Activated gamma-delta T cell treated with Interleukin-2 at 50 U/mL for 16 hours (primary cell): ENCODE measurements around the gene CAPRIN1.
"Not testable (repeated sequence)": the region's sequence is repeated elsewhere in the genome, so short reads cannot be mapped to it uniquely, and the experiment has no call there.

Experiments used
- DNase-seq: peaks from one replicate; pipeline ENCODE4 v3.0.0-alpha.2; 2020

Gene CAPRIN1

GRCh38 chr11:34052608-34053160 is 1.2 kb downstream of the CAPRIN1 start:
- DNase-seq = no peak

- peak; percentile 72 for DNase-seq
Observed at GRCh38 chr11:34053161-34053686, 1.7 kb downstream of the CAPRIN1 start.

GRCh38 chr11:34054351-34054750 is 2.8 kb downstream of the CAPRIN1 start:
- DNase-seq = not testable (repeated sequence)

- DNase-seq = no peak
Observed at GRCh38 chr11:34055218-34056000, 3.9 kb downstream of the CAPRIN1 start.

- no peak for DNase-seq
Observed at GRCh38 chr11:34056672-34057071, 5.1 kb downstream of the CAPRIN1 start.

- DNase-seq = no peak
Observed at GRCh38 chr11:34063061-34063795, 11.7 kb downstream of the CAPRIN1 start.

- DNase-seq = no peak
Observed at GRCh38 chr11:34064291-34064690, 12.8 kb downstream of the CAPRIN1 start.

- DNase-seq = no peak
Observed at GRCh38 chr11:34065505-34066203, 14.1 kb downstream of the CAPRIN1 start.

- not testable (repeated sequence) for DNase-seq
Observed at GRCh38 chr11:34066766-34067165, 15.2 kb downstream of the CAPRIN1 start.

GRCh38 chr11:34067383-34068065 is 16.0 kb downstream of the CAPRIN1 start:
- DNase-seq = no peak

GRCh38 chr11:34068111-34068510 is 16.6 kb downstream of the CAPRIN1 start:
- DNase-seq = no peak

- DNase-seq = not testable (repeated sequence)
Observed at GRCh38 chr11:34071306-34071705, 19.8 kb downstream of the CAPRIN1 start.

- no peak for DNase-seq
Observed at GRCh38 chr11:34072041-34072440, 20.5 kb downstream of the CAPRIN1 start.

GRCh38 chr11:34072832-34073231 is 21.3 kb downstream of the CAPRIN1 start:
- DNase-seq = no peak

- no peak for DNase-seq
Observed at GRCh38 chr11:34074391-34074790, 22.9 kb downstream of the CAPRIN1 start.

- DNase-seq = no peak
Observed at GRCh38 chr11:34075178-34075820, 23.8 kb downstream of the CAPRIN1 start.

GRCh38 chr11:34080609-34081008 is 29.1 kb downstream of the CAPRIN1 start:
- no peak for DNase-seq

- no peak for DNase-seq
Observed at GRCh38 chr11:34084637-34085036, 33.1 kb downstream of the CAPRIN1 start.

GRCh38 chr11:34086554-34087283 is 35.2 kb downstream of the CAPRIN1 start:
- DNase-seq = no peak

GRCh38 chr11:34091825-34092224 is 40.3 kb downstream of the CAPRIN1 start:
- no peak for DNase-seq

- DNase-seq = not testable (repeated sequence)
Observed at GRCh38 chr11:34094900-34095299, 43.4 kb downstream of the CAPRIN1 start.
